Left cardiac atrium (tissue), 4 donors: ENCODE data around the gene PKD1. TPM values are rescaled to one million over a fixed set of nuclear protein-coding genes. Genes with fewer than 3 reads are reported as not detected.
"Not testable (repeated sequence)": the region's sequence is repeated elsewhere in the genome, so short reads cannot be mapped to it uniquely, and the experiment has no call there.

Experiments
- ATAC-seq, 2 donors: fragments of 200-7000 bp; cut with Tn5 transposase; one replicate each; pipeline ENCODE4 v1.9.1; 2020; ENCODE audit warnings: mild to moderate bottlenecking in 2 of 2, moderate library complexity in 2 of 2
- DNase-seq: peaks from one replicate; pipeline ENCODE4 v3.0.0-alpha.2; 2020
- intact Hi-C, 2 donors: fragments of 100-400 bp; cut with DNase I; formaldehyde crosslinking; loops; one replicate each; pipeline versions ENCODE4 v1.14.1 to v1.15.1; 2022 to 2023
- total RNA-seq, 2 donors: library from RNA; stranded (reverse); fragmentation: NEBNext Ultra II Directional; extraction: Animal tissue kit (Norgen Biotek cat#: 25700); gene quantifications; one replicate each; pipeline ENCODE4 v1.2.1, GENCODE V29; 2021
- donor health status: DM: no; HTN: yes; CAD: no.
- donor health status: DM: no; HTN: yes; CAD: no; lungs with severe emphysema.
- donor health status: DM: yes; HTN: yes; CAD: no.
- donor health status: Dilated cardiomyopathy.

PKD1 gene
- total RNA-seq, 2 donors from 2014 or later: 82.2 to 104 TPM

- peak; percentile 92 to 93 for ATAC-seq
- intact Hi-C loops: loop anchor here in 1 of 2 donors (5.0 kb wide), 1 partner anchor 57 kb away; the partner anchor contains the start of genes BRICD5 and PGP
- peak; percentile 99 for DNase-seq
Observed at GRCh38 chr16:2155091-2155950, 19.6 kb upstream of the PKD1 start, which contains the start of gene TRAF7. TSS of gene TRAF7 (plus strand) at chr16:2155782. CDS start at chr16:2163921, 8,139 bp downstream.

DNA sequence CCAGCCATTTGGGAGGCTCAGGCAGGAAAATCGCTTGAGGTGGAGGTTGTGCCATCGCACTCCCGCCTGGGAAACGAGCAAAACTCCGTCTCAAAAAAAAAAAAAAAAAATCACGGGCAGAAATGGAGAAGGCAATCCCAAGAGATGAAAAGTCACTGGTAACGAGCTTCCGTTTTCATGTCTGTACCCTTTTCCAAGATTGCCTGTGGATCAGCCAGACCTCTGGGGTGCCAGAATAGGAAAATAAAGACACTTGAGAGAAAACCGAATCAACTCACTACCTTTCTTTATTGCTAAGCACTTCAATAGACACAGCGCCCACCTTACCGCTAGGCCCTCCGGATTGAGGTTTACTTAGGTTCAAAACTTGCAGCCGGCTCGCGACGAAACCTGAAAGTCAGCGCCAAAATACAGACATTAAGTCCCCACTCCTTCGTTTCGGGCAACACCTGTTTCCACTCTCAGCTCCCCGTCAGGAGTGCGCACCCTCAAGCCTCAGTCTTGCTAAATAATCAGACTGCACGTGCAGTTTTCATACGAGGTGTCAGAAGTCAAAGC lies 18.9 kb upstream of the PKD1 start:
- ATAC-seq (no peak), DNase-seq (no peak)
- intact Hi-C loops: loop anchor here in 1 of 2 donors (5.0 kb wide), 1 partner anchor 58 kb away; the partner anchor contains the start of genes BRICD5 and PGP

DNA sequence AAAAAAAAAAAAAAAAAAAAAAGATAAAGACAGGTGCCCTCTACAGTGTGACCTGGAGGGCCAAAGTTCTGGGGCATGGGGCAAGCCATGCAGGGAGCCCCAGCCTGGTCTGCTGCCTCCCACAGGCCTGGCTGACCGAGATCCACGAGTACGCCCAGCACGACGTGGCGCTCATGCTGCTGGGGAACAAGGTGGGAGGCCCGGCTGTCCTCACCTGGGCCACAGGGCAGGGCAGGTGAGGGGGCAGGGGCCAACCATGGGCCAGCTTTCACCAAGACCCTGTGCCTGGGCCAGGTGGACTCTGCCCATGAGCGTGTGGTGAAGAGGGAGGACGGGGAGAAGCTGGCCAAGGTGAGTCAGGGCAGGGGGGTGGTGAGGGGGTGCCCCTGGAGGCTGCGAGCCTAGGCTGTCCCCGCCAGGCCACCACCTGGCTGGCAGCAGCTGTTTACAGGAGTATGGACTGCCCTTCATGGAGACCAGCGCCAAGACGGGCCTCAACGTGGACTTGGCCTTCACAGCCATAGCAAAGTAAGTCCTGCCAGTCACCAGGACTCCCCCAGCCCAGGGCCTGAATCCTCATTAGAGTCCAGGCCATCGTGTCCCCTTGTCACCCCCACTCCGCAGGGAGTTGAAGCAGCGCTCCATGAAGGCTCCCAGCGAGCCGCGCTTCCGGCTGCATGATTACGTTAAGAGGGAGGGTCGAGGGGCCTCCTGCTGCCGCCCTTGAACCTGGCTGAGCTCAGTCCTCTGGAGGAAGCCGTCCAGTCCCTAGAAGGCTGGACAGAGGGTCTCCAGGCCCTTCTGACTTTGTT lies 17.2 kb upstream of the PKD1 start:
- DNase-seq: no peak
- ATAC-seq: no peak
- intact Hi-C loops: no loop called here

- intact Hi-C loops: no loop called here
- ATAC-seq: no peak
- no peak for DNase-seq
Observed at GRCh38 chr16:2151188-2152091, 15.7 kb upstream of the PKD1 start.

- no peak for DNase-seq
- no peak for ATAC-seq
- intact Hi-C loops: no loop called here
Observed at GRCh38 chr16:2150418-2151187, 14.9 kb upstream of the PKD1 start.

DNA sequence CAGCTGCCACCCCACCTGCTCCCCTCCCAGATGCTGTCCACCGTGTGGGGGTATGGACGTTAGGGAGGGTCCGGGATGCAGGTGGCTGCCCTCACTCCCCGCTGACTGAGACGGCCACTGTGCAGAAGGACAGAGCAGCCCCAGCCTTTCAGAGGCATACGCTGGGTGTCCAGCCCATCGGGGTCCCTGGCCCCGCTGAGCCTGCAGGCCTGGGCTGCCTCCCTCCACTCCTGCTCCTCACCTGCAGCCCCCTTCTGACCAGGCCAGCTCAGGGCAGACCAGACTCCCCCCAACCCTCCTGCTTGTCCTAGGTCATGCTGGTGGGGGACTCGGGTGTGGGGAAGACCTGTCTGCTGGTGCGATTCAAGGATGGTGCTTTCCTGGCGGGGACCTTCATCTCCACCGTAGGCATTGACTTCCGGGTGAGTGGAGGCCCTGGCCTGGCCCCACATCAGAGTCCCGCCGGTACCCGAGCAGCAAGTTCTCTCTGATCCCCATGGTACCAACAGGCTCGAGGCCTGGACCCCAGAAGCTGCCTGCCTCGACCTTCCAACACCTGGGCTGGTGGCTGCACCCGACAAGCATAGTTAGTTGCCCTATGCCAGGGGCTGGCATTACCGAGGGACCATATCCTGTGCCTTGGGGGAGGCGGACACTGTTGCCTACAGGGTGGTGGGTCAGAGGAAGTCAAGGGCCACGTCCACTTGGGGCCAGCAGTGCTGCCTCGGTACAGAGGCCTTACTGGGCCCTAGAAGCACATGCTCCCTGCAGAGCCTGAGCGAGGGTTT lies 14.1 kb upstream of the PKD1 start:
- peak; percentile 34 for DNase-seq
- intact Hi-C loops: no loop called here
- no peak for ATAC-seq

DNA sequence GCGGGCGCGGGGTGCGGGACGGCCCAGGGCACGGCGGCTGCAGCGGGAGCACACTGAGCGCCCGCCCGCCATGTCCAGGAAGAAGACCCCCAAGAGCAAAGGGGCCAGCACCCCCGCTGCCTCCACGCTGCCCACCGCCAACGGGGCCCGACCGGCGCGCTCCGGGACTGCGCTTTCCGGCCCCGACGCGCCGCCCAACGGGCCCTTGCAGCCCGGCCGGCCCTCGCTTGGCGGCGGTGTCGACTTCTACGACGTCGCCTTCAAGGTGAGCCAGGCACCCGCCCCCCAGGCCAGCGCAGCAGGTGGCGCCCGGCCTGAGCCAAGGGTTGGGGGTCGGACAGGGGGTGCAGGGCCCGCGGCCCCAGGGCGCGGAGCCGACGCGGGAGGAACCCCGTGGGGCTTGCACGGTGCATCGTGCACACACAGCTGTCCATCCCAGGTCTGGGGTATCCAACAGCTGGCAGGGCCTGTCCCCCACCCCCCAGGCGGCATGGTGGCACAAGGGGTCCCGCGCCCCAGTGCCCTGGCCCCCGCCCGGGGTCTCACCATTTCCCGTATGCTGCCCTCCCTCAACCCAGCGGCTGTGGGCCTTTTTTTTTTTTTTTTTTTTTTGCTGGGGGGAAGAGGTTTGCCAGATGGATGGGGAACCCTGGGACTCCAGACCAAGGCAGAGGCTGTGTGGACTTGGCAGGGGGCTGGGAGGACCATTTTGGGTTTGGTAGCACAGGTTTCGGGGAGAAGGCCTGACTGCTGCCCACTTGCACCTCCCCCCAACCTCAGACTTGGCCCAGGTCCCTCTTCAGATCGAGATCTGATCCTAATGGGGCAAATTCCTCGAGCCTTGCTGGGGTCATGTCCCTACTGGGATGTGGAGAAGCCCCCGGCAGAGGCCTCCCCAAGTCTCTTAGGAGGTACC lies 13.3 kb upstream of the PKD1 start:
- ATAC-seq (no peak), DNase-seq (no peak)
- intact Hi-C loops: no loop called here

GRCh38 chr16:2147981-2148671 lies 12.4 kb upstream of the PKD1 start, which contains the start of gene RAB26:
TSS of gene RAB26 (plus strand) at chr16:2148625. CDS start at chr16:2148784, 159 bp downstream.
- DNase-seq (peak; percentile 84), ATAC-seq (peak; percentile 83 to 92)
- intact Hi-C loops: no loop called here

DNA sequence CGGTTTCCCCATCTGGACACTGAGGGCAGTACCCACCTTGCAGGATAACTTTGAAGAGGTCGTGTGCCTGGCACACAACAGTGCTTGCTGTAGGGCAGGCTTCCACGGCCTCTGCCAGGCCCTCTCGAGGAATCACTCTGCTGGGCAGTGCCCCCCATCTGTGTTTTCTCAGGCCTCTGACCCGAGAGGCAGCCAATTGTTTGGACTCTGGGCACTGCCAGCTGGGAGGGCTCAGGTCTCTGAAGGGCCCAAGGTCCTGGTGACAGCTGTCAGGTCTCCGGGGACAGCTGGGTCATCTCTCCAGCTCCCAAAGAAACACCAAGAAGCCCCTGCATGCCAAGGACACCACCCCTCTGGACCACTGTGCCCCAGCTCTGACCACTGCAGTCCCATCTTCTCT lies 11.7 kb upstream of the PKD1 start:
- ATAC-seq: no peak
- peak; percentile 25 for DNase-seq
- intact Hi-C loops: no loop called here

DNA sequence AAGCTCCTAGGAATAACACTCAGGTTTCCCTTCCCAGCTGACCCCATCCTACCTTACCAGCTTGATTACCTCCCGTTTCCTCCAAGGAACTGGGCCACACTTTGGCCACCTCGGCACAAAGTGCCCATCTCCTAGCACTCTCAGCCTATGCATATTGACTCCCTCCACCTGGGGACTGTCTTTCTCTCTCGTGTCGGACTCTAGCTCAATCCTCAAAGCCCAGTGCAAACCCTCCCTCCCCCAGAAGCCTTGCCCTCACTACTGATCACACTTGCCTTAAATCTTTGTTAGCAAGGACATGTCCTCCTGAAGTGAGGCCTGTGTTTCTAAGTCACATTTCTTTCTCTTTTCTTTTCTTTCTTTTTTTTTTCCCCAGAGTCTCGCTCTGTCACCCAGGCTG lies 10.1 kb upstream of the PKD1 start:
- DNase-seq (no peak), ATAC-seq (no peak)
- intact Hi-C loops: no loop called here

DNA sequence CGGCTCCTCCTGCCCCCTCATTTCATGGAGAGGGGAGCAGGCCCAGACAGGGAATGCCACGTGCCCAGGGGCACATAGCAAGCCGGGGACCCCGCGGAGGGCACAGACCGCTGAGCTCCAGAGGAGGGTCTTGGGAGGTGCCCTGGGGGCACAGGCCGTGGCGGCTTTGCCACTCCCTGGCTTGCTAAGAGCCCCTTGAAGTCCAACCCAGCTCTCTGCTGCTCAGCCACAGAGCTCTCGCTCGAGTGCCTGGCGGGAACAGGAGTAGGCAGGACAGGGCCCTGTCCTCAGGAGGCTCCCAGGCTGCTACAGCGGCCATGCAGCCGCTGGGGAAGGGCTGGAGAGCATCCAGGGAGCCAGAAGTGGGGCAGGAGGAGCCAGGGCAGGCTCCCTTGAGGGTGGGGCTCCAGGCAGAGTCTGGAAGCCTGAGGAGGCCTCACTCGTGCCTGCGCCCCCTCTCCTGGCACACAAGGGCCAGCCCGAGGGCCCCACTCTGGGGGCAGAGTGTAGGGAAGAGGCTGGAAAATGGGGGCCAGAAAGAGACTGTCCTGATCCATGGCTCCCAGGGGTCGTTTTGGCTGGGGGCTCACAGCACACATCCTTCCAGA lies 8.3 kb upstream of the PKD1 start:
- no peak for ATAC-seq
- intact Hi-C loops: loop anchor here in 1 of 2 donors (5.0 kb wide), 1 partner anchor 122 kb away; no protein-coding TSS in a partner anchor
- no peak for DNase-seq

GRCh38 chr16:2142942-2143877 lies 7.5 kb upstream of the PKD1 start:
- intact Hi-C loops: loop anchor here in 1 of 2 donors (5.0 kb wide), 1 partner anchor 121 kb away; no protein-coding TSS in a partner anchor
- no peak for ATAC-seq
- no peak for DNase-seq

DNA sequence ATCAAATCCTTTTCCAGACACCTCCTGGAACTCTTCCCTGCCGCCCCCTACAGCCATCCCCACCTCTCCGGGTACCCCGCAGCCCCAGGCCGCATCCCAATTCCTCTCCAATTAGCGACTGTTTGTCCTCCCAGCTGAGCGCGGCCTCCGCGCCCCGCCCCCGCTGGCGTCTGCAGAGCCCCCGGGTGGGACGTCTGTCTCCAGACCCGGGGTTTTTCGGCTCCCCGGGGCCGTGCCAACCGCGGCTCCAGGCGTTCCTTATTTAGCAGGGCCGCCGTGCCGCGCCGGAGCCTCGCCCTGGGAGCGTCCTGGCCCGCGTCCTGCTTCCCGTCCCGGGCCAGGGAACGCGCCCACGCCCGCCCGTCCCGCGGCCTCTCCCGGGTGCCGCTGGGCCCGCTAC lies 627 bp downstream of the PKD1 start:
- intact Hi-C loops, ATAC-seq: not testable (repeated sequence)

GRCh38 chr16:2133797-2134196 lies 1.9 kb downstream of the PKD1 start:
- intact Hi-C loops, DNase-seq, ATAC-seq: not testable (repeated sequence)

More for the DNA sequence above, 627 bp downstream of the PKD1 start:
- not testable (repeated sequence) for DNase-seq
